CD4-positive, alpha-beta T cell treated with Interleukin-17A for 4 hours (primary cell): ENCODE measurements around the gene BABAM2.
"Not testable (repeated sequence)": the region's sequence is repeated elsewhere in the genome, so short reads cannot be mapped to it uniquely, and the experiment has no call there.

Experiments
- DNase-seq: peaks from one replicate; pipeline ENCODE4 v3.0.0-alpha.2; 2020; ENCODE audit warnings: mixed read lengths

Gene BABAM2

GRCh38 chr2:27953077-27953476 is 62.5 kb downstream of the BABAM2 start:
- DNase-seq, result no peak

GRCh38 chr2:27954221-27954673 is 63.7 kb downstream of the BABAM2 start:
- DNase-seq, result no peak

- peak; percentile 18 for DNase-seq
Observed at GRCh38 chr2:27954771-27955383, 64.3 kb downstream of the BABAM2 start.

- no peak for DNase-seq
Observed at GRCh38 chr2:27955384-27956161, 65.0 kb downstream of the BABAM2 start.

- DNase-seq, result no peak
Observed at GRCh38 chr2:27956888-27957287, 66.4 kb downstream of the BABAM2 start.

- no peak for DNase-seq
Observed at GRCh38 chr2:27958711-27959378, 68.3 kb downstream of the BABAM2 start.

- no peak for DNase-seq
Observed at GRCh38 chr2:27959496-27959895, 69.0 kb downstream of the BABAM2 start.

GRCh38 chr2:27960237-27960912 is 69.8 kb downstream of the BABAM2 start:
- peak; percentile 12 for DNase-seq

GRCh38 chr2:27962006-27962405 is 71.5 kb downstream of the BABAM2 start:
- DNase-seq, result no peak

GRCh38 chr2:27963472-27963871 is 72.9 kb downstream of the BABAM2 start:
- DNase-seq, result no peak

GRCh38 chr2:27964067-27964466 is 73.5 kb downstream of the BABAM2 start:
- no peak for DNase-seq

GRCh38 chr2:27965841-27966240 is 75.3 kb downstream of the BABAM2 start:
- no peak for DNase-seq

GRCh38 chr2:27966466-27966865 is 75.9 kb downstream of the BABAM2 start:
- DNase-seq, result no peak

- no peak for DNase-seq
Observed at GRCh38 chr2:27967076-27967475, 76.5 kb downstream of the BABAM2 start.

GRCh38 chr2:27968045-27968444 is 77.5 kb downstream of the BABAM2 start:
- DNase-seq, result not testable (repeated sequence)

GRCh38 chr2:27968957-27969356 is 78.4 kb downstream of the BABAM2 start:
- DNase-seq, result not testable (repeated sequence)

GRCh38 chr2:27972311-27972710 is 81.8 kb downstream of the BABAM2 start:
- DNase-seq, result no peak

- no peak for DNase-seq
Observed at GRCh38 chr2:27973592-27973991, 83.1 kb downstream of the BABAM2 start.

- DNase-seq, result no peak
Observed at GRCh38 chr2:27976308-27976707, 85.8 kb downstream of the BABAM2 start.

- DNase-seq, result no peak
Observed at GRCh38 chr2:27977731-27978312, 87.3 kb downstream of the BABAM2 start.

- DNase-seq, result not testable (repeated sequence)
Observed at GRCh38 chr2:27978761-27979160, 88.2 kb downstream of the BABAM2 start.

GRCh38 chr2:27980242-27980641 is 89.7 kb downstream of the BABAM2 start:
- DNase-seq, result no peak

- no peak for DNase-seq
Observed at GRCh38 chr2:27984153-27984552, 93.6 kb downstream of the BABAM2 start.
